Neutrophil (primary cell): ENCODE results near the gene COX6A1.

Experiments
- H3K27ac ChIP-seq: fragments of 200-600 bp; sonication (generic); 2 replicates; pipeline ENCODE4 v1.5.1; 2016; ENCODE audit warnings: mild to moderate bottlenecking, moderate library complexity
- H3K27me3 ChIP-seq: fragments of 200-600 bp; sonication (generic); 2 replicates; pipeline ENCODE4 v1.6.0; 2016; ENCODE audit warnings: mild to moderate bottlenecking
- H3K36me3 ChIP-seq: fragments of 200-600 bp; sonication (generic); 2 replicates; pipeline ENCODE4 v1.5.1; 2017
- H3K4me1 ChIP-seq, 2 experiments: fragments of 200-600 bp in 1 of 2; sonication (generic) in 1 of 2; 1 replicate in 1 of 2; 2 replicates in 1 of 2; pipeline versions ENCODE4 v1.5.1 to v1.6.1; 2013 to 2016; ENCODE audit warnings: low read depth in 1 of 2, low read length in 1 of 2, mild to moderate bottlenecking in 1 of 2, moderate library complexity in 1 of 2; ENCODE audit not compliant: control insufficient read depth in 1 of 2, insufficient read depth in 1 of 2
- H3K4me3 ChIP-seq, 2 experiments: fragments of 200-600 bp in 1 of 2; sonication (generic) in 1 of 2; 1 replicate in 1 of 2; 2 replicates in 1 of 2; pipeline ENCODE4 v1.5.1; 2013 to 2016; ENCODE audit warnings: low read depth in 1 of 2, low read length in 1 of 2, mild to moderate bottlenecking in 1 of 2, moderate library complexity in 1 of 2
- H3K9me3 ChIP-seq: fragments of 200-600 bp; sonication (generic); 2 replicates; pipeline ENCODE4 v1.5.1; 2016
- TF ChIP-seq, protein P1 (sequence below): fragments of 200-600 bp; sonication (generic); IDR thresholded peaks from 2 replicates; pipeline ENCODE4 v1.5.1; 2016; ENCODE audit warnings: antibody characterized with exemption

The COX6A1 gene

GRCh38 chr12:120469450-120470149, 31.7 kb downstream of the COX6A1 start, which contains the start of gene SRSF9:
SRSF9 (minus strand) TSS chr12:120469748; CDS start chr12:120469609, 139 bp downstream.
- TF ChIP-seq, protein P1, sequence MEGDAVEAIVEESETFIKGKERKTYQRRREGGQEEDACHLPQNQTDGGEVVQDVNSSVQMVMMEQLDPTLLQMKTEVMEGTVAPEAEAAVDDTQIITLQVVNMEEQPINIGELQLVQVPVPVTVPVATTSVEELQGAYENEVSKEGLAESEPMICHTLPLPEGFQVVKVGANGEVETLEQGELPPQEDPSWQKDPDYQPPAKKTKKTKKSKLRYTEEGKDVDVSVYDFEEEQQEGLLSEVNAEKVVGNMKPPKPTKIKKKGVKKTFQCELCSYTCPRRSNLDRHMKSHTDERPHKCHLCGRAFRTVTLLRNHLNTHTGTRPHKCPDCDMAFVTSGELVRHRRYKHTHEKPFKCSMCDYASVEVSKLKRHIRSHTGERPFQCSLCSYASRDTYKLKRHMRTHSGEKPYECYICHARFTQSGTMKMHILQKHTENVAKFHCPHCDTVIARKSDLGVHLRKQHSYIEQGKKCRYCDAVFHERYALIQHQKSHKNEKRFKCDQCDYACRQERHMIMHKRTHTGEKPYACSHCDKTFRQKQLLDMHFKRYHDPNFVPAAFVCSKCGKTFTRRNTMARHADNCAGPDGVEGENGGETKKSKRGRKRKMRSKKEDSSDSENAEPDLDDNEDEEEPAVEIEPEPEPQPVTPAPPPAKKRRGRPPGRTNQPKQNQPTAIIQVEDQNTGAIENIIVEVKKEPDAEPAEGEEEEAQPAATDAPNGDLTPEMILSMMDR: peak; percentile 89
- Histone ChIP-seq H3K4me1 (peaks cover 31 to 36% of the 10 kb centered on the region in 2 experiments), H3K27me3 (no peaks in the 10 kb centered on the region), H3K4me3 (peak within 1 kb of the TSS; percentile 79 to 82), H3K36me3 (peaks cover 25% of the 10 kb centered on the region), H3K27ac (peak within 1 kb of the TSS; percentile 92), H3K9me3 (no peaks in the 10 kb centered on the region)

GRCh38 chr12:120470150-120470784, 32.4 kb downstream of the COX6A1 start:
- Histone ChIP-seq H3K4me3 (peak overlapping the region; percentile 79 to 82), H3K9me3 (no peaks in the 10 kb centered on the region), H3K27me3 (no peaks in the 10 kb centered on the region), H3K36me3 (peaks cover 18% of the 10 kb centered on the region), H3K27ac (peak overlapping the region; percentile 92), H3K4me1 (peaks cover 31 to 36% of the 10 kb centered on the region in 2 experiments)
- TF ChIP-seq, protein P1: no peak

- Histone ChIP-seq H3K27ac (no peak overlapping the region), H3K36me3 (no peaks in the 10 kb centered on the region), H3K27me3 (no peaks in the 10 kb centered on the region), H3K9me3 (no peaks in the 10 kb centered on the region), H3K4me3 (no peak overlapping the region), H3K4me1 (peaks cover 16 to 19% of the 10 kb centered on the region in 2 experiments)
- TF ChIP-seq, protein P1: no peak
These were observed 34.6 kb downstream of the COX6A1 start for GRCh38 chr12:120472521-120472920.

- no peak overlapping the region for H3K4me3 ChIP-seq
- no peaks in the 10 kb centered on the region for H3K27me3 ChIP-seq
- no peaks in the 10 kb centered on the region for H3K36me3 ChIP-seq
- TF ChIP-seq, protein P1: no peak
- no peak overlapping the region for H3K27ac ChIP-seq
- no peaks in the 10 kb centered on the region for H3K9me3 ChIP-seq
- peaks cover 7% of the 10 kb centered on the region in 2 experiments for H3K4me1 ChIP-seq
These were observed 36.1 kb downstream of the COX6A1 start for GRCh38 chr12:120473807-120474615.

- no peaks in the 10 kb centered on the region for H3K9me3 ChIP-seq
- H3K4me3 ChIP-seq: no peak overlapping the region
- peaks cover 7% of the 10 kb centered on the region in 2 experiments for H3K4me1 ChIP-seq
- no peaks in the 10 kb centered on the region for H3K36me3 ChIP-seq
- TF ChIP-seq, protein P1: no peak
- H3K27ac ChIP-seq: no peak overlapping the region
- no peaks in the 10 kb centered on the region for H3K27me3 ChIP-seq
These were observed 36.7 kb downstream of the COX6A1 start for GRCh38 chr12:120474616-120474960.
